HG03457 (cell line): ENCODE results near the gene C5orf15.
"Not testable (repeated sequence)": the region's sequence is repeated elsewhere in the genome, so short reads cannot be mapped to it uniquely, and the experiment has no call there.

Source experiments
- ATAC-seq: cut with Tn5 transposase; IDR thresholded peaks from one replicate; pipeline ENCODE4 v1.9.1; 2021; ENCODE audit warnings: moderate number of reproducible peaks; ENCODE audit not compliant: unreplicated experiment

C5orf15 gene

DNA sequence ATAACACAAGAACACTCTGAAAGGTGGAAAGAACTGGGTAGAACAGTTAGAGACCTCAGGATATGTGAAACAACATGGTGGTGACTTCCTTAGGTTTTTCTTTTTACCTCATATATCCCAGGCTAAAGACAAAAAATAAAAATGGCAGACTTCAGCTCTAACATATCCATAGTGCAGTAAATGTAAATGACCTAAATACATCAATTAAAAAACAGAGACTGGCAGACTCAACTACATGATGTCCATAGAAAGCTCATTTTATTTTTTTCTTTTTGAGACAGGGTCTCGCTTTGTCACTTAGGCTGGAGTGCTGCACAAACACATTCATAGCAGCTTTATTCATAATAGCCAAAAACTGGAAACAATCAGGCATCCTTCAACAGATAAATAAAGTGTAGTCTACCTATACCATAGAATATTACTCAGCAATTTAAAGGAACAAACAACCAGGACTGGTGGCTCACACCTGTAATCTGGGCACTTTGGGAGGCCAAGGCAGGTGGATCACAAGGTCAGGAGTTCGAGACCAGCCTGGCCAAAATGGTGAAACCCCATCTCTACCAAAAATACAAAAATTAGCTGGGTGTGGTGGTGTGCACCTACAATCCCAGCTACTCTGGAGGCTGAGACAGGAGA lies 4.8 kb downstream of the C5orf15 start:
- ATAC-seq, result no peak

DNA sequence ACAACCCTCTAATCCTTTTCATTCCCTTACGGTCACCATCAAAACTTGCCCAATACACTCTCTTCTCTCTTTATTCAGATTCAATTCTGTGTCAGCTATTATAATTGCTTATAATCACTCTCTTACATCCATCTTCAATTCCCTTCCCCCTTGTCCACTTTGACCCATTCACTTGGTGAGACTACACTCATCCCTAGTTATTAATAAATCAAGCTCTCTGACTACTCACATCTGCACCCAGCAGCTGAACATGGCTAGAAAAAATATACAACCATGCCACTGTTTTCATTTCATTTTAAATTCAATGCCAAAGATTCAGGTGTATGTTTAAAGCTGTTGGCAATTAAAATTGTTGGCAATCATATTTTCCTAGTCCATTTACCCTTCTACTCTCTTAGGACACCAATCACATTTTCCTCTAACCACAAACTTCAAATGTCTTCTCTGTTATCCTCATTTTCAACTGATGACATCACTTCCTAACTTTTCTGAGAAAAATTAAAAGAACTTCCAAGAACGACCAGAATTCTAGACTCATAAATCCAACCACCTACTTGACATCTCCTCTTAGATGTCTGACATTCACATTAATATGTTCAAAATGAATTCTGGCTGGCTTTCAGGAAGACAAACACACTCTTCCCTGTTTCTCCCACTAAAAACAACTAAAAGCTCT lies 5.5 kb downstream of the C5orf15 start:
- no peak for ATAC-seq

DNA sequence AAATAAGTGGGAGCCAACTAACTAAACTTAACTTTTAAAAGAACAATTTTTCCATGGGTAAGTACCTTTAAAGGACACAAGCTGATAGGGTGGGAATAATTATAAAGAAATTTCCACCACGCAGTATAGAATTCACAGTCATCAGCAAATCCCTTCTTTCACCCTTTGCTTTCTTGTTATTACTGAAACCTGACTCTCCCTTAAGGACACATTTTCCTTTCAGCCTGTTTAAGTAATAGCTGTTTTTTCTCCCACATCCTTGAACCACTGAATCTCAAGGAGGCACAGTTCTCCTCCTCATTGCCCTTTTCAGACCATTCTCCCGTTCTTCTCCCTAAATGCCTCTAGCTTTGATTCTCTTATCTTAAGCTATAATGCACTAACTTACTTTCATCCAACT lies 6.3 kb downstream of the C5orf15 start:
- no peak for ATAC-seq

DNA sequence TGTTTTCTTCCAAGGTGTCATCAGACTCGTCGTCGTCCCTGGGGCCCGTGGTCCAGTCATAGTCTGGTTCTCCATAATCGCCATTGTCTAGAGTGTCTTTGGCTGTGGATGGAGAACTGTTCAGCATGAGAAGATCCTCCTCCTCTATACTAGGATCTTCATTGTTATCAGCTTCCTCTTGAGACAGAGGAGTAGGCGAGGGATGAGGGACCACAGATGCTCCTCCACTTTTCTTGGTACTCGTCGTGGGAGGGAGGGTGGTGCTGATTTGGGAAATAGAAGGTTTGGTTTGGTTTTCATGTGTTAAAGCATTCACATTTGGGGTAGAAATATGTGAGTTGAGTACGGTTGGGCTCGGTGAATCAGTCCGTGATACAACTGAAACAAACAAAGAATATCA lies 8.8 kb downstream of the C5orf15 start:
- ATAC-seq, result no peak

- ATAC-seq, result no peak
These were observed 10.8 kb downstream of the C5orf15 start for GRCh38 chr5:133957591-133957990.

DNA sequence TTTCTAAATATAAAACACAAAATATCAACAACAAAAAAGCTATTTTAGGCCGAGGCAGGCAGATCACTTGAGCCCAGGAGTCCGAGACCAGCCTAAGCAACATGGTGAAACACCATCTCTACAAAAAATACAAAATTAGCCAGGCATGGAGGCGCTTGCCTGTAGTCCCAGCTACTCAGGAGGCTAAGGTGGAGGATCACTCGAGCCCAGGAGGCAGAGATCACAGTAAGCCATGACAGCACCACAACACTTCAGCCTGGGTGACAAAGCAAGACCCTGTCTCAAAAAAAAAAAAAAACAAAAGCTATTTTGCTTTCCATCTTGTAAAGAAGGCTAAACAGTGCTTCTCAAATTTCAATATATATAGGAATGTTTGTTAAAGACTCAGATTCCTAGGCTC lies 11.3 kb downstream of the C5orf15 start:
- no peak for ATAC-seq

- ATAC-seq, result not testable (repeated sequence)
These were observed 12.2 kb downstream of the C5orf15 start for GRCh38 chr5:133956196-133956595.

DNA sequence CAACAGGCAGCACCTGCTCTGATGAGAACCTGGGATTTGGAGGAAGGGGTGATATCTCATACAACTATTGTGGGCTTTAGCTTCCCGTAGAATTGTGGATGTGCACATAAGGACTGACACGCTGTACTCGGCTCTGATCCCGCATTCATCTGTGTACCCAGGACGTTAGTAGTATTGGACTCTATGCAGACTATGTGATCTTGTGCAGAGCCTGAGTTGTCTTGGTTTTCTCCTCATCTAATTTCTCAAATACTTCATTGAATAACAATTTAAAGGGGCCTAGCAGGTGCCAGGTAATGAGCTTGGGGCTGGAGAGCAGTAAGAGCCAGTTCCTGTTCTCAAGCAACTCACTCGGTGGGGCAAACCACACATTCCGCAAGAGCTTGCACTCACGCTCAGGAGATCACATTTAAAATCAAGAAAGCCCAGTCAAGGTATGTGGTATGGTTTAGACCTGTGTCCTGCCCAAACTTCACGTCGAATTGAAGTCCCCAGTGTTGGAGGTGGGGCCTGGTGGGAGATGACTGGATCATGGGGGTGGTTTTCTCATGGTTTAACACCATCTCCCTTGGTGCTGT lies 14.8 kb downstream of the C5orf15 start:
- no peak for ATAC-seq

- no peak for ATAC-seq
These were observed 15.5 kb downstream of the C5orf15 start for GRCh38 chr5:133952729-133953567.

DNA sequence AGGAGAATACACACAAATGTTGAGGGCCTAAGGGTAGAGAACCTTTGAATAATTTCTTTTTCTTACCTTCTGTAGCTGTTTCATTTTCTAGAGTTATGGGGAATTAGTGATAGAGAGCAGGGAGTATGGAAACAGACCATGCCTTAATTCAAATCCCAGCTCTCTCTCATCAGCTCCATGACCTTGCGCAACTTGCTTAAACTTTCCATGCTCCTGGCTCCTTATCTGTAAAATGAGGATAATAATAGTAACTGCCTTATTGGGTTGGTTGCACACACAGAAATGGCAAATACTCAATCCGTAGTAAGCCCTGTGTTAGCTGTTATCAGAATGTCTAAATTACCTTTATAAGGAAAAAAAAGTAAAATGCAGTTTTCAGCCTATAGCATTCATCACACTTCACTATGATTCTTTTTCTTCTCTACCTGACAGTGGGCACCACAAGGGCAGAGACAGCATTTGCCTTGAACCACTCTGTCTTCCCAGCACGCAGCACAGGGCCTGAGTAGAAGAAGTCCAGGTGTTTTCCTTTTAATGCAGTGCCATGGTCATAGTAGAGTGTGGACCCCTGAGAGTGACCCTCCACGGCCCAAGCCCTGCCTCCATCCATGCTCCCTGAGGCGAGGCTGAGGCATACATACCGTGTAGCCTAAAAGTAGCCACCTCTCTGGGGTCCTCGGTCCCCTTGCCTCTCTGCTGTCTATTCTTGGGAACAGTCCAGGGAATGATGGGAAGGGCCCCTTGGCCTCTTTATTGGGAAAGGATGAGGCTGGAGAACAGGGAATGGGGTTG lies 17.4 kb downstream of the C5orf15 start:
- ATAC-seq, result no peak

DNA sequence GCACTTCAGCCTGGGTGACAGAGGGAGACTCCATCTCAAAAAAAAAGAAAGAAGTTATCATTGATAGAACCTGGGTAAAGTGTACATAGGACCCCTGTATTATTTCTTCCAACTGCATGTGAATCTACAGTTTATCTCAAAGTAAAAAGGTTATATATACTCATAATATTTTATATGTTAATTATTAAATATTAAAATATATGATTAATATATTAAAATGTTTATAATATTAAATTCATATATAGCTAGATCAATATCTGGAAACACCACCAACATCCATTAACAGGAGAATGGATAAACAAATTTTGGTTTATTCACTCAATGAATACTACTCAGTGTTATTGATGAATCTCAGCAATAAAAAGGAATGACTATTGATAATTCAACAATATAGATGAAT lies 19.7 kb downstream of the C5orf15 start:
- ATAC-seq, result no peak

- ATAC-seq, result no peak
These were observed 21.0 kb downstream of the C5orf15 start for GRCh38 chr5:133947431-133947841.

DNA sequence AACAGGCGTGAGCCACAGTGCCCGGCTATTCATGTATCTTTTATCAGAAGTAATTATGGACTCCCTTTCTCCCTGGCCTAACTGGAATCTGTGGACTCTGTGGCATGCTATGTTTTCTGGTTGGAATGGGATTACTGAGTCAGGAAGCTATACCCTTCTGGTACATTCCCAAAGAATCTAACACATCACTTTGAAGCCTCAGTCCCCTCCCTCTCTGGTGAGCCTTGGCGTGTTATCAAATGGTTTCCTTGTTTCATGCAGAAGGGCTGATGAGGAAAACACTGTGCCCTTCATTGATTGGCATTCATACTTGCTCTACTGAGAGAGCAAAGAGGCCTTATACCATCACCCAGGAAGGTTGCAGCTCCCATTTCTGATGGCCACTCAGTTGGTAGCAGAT lies 22.9 kb downstream of the C5orf15 start:
- ATAC-seq, result no peak

DNA sequence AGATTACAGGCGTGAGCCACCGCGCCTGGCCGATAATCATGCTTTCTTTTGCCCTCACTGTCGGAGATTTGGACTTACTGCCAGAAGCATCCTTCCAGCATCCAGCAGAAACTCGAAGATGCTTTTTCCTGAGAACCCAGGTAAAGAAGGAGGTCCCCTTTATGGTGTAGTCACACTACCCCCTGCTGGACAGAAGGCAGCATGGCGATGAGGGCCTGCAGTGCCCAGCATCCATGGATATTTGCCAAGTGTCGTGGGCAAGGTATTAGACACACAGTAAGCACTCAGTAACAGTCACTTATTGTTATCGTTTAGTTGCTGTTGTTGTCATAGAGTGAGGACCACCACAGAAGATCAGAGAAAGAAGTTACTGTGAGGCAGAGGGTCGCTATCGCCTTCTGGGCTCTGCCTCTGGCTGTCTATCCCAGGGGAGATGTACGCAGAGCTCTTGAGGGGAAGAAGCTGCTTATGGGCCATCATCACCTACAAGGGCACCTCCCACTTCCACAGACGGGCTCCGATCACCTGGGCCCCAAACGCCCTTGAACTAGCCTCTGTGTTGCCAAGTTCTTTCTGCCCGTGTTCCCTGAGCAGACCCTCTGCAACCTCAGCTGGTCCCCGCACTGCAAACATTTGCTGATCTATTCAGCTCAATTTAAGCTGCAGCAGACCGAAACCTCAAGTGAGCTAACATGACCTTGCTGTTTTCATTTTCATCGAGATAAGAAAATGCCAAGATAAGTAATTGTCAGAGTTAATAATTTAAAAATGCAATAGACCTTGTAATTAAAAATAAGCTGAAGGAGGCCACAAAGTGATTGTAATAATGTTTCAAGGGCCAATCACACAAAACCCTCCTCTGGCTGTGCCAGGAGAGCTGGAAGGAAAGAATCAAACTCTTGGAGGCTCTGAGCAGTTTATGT lies 23.9 kb downstream of the C5orf15 start:
- ATAC-seq, result no peak

- no peak for ATAC-seq
These were observed 25.0 kb downstream of the C5orf15 start for GRCh38 chr5:133943475-133943817.

DNA sequence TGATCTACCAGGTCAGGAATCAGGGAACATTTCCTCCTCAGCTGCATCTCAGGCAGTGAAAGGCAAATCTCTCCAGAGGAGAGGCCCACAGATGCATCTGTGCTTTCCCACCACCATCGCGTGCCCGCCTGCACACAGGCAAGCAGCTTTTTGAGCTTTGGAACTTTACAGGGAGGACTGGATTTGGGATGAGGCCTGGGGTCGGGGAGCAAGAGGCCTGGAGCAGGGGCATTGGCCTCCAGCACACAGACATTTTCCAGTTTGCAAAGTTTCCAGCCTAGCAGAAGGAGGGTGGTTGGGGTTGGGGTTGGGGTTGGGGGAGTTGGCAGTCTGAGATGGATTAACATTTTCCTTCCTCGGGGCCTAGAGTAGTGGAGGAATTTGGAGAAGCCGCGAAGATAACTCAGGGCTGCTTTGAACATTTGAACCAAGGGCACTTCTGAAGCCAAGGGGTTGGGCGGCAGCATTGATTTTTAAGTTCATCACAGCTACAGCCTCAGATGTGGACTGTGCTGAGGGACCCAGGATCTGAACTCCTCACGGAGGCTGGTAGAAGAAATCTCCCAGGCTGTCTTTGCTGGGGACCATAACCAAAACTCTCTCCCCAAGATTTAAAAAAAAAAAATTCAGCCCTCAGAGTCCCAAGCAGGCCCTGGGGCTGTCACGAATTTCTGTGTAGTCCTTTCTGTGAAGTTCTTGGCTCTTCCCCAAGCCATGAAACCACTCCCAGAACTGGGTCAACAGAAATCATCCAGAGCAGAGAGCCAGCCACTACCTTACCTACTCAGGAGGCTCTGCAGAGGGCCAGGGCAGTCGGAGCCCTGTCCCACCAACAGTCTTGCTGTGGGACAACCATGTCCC lies 25.6 kb downstream of the C5orf15 start:
- ATAC-seq, result no peak

DNA sequence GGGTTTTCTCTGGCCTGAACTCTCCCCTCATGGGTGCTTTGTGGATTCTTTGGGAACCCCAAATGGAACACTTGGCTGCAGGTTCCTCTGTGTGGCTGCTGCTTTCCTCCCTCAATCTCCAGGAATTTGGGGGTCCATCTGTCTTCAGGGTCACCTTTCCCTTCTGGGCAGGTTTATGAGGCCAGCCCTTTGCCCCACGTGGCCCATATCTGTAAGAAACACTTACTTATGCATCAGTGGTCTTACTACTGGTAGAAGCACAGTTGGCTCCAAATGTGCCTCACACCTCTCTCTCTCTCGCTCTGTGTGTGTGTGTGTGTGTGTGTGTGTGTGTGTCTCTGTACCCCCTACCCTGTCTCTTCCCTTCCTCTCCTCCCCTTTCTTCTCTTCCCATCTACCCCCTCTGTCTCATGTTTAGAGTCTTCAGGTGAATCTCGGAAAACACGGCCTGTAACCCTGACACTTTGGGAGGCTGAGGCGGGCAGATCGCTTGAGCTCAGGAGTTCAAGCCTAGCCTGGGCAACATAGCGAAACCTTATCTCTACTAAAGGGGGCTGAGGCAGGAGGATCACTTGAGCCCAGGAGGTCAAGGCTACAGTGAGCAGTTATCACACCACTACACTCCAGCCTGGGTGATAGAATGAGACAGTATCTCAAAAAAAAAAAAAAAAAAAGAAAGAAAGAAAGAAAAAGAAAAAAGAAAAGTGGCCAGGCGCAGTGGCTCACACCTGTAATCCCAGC lies 26.8 kb downstream of the C5orf15 start:
- no peak for ATAC-seq

GRCh38 chr5:133939668-133940067 lies 28.8 kb downstream of the C5orf15 start:
- ATAC-seq, result no peak
